ENCODE results near the gene KCNQ5. TPM values are rescaled to one million over a fixed set of nuclear protein-coding genes. Genes with fewer than 3 reads are reported as not detected.

The KCNQ5 gene
- total RNA-seq, 1 experiment from 2014 or later, result not detected

- no peaks in the 10 kb centered on the region for H3K9me2 ChIP-seq (ENCODE audit: insufficient read depth)
- ChIA-PET RAD21 (ENCODE audit: low non-redundant PET in 1 of 2, low total read pairs in 2 of 2, uncharacterized antibody in 2 of 2, unreplicated experiment in 2 of 2) (no interaction called here), POLR2A (no interaction called here), CTCF (no interaction called here)
- no peak overlapping the region for H3K9ac ChIP-seq (ENCODE audit: low read length)
- BruUV-seq (replicated peaks), result no TSS peak
- TF ChIP-seq ZNF274 (IDR thresholded peaks at IDR 0.05; ENCODE audit: low read depth, low read length) (no peak), EZH2 (IDR thresholded peaks at IDR 0.05) (no peak)
- no peak overlapping the region for H3K27ac ChIP-seq (ENCODE audit: low read depth, low read length)
- no peak overlapping the region for H3K4me3 ChIP-seq (replicated peaks in 1 of 2; ENCODE audit: low read depth in 1 of 2, low read length in 2 of 2)
- H3K4me1 ChIP-seq (ENCODE audit: control insufficient read depth in 1 of 2, insufficient read depth in 2 of 2, low read length in 2 of 2), result no peaks in the 10 kb centered on the region
- H3K36me3 ChIP-seq (ENCODE audit: control insufficient read depth in 1 of 2, insufficient read depth in 2 of 2, low read length in 2 of 2), result no peaks in the 10 kb centered on the region
- intact Hi-C loops (cut with micrococcal nuclease), result loop anchor here (1.0 kb wide), 1 partner anchor 506 kb away; no protein-coding TSS in a partner anchor
- no peaks in the 10 kb centered on the region for H3K79me2 ChIP-seq (ENCODE audit: insufficient read depth, low read length)
- H4K20me1 ChIP-seq (ENCODE audit: insufficient read depth), result no peaks in the 10 kb centered on the region
- peaks cover 9% of the 10 kb centered on the region; the same call in 1 of the 2 replicates for H3K27me3 ChIP-seq (ENCODE audit: insufficient read depth, low read length)
- no peak overlapping the region for H3K4me2 ChIP-seq (ENCODE audit: low read length)
- no peaks in the 10 kb centered on the region for H3K9me3 ChIP-seq (ENCODE audit: control insufficient read depth in 1 of 2, insufficient read depth in 1 of 2, low read depth in 1 of 2, low read length in 2 of 2)
- DNase-seq (ENCODE audit: low read depth, low spot score) (no peak), ATAC-seq (no peak)
- no peak overlapping the region for H2AFZ ChIP-seq (ENCODE audit: low read depth, low read length, poor library complexity, severe bottlenecking)
Measured at GRCh38 chr6:72623808-72624207, 1.9 kb downstream of the KCNQ5 start.

DNA sequence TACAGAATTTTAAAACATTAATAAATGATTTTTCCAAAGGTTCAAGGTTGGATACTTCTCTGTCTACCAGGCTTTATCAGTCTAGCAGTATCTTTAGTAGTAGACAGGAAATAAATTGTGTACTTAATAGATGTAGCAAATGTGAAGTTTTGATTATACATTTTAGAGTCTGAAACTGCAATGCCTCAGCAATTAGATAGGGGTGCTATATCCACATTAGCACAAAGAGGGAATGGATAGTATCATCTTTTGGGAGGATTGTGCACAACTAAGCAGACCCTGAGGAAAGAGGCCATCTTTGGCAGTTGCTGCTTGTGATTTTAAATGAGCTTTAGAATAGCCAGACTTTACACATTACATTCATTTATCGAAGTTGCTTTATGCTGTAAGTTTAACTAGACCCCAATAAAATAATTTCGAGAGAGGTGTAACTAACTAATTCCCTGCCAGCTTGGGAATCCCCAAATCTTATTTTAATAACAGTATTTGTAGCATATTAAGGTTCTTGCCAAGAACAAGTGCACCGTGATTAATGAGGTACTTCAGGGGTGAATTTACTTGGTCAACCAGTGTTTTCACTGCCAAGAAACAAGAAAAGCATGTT, 2.8 kb downstream of the KCNQ5 start:
- CTCF ChIA-PET, result interaction anchor here (1.0 to 1.3 kb wide), 3 partner anchors 8 to 505 kb away, joined by 3 to 8 read pairs (median 8); no protein-coding TSS in a partner anchor
- Histone ChIP-seq H3K27ac (ENCODE audit: low read depth, low read length) (no peak overlapping the region), H3K36me3 (ENCODE audit: control insufficient read depth in 1 of 2, insufficient read depth in 2 of 2, low read length in 2 of 2) (no peaks in the 10 kb centered on the region), H3K79me2 (ENCODE audit: insufficient read depth, low read length) (no peaks in the 10 kb centered on the region), H3K27me3 (ENCODE audit: insufficient read depth, low read length) (peaks cover 12% of the 10 kb centered on the region; the same call in 1 of the 2 replicates), H3K9ac (ENCODE audit: low read length) (no peak overlapping the region), H4K20me1 (ENCODE audit: insufficient read depth) (no peaks in the 10 kb centered on the region), H3K4me1 (ENCODE audit: control insufficient read depth in 1 of 2, insufficient read depth in 2 of 2, low read length in 2 of 2) (no peaks in the 10 kb centered on the region), H3K4me3 (replicated peaks in 1 of 2; ENCODE audit: low read depth in 1 of 2, low read length in 2 of 2) (no peak overlapping the region), H2AFZ (ENCODE audit: low read depth, low read length, poor library complexity, severe bottlenecking) (no peak overlapping the region), H3K4me2 (ENCODE audit: low read length) (no peak overlapping the region), H3K9me3 (ENCODE audit: control insufficient read depth in 1 of 2, insufficient read depth in 1 of 2, low read depth in 1 of 2, low read length in 2 of 2) (no peaks in the 10 kb centered on the region), H3K9me2 (ENCODE audit: insufficient read depth) (no peaks in the 10 kb centered on the region)
- ATAC-seq, result peak; percentile 63; the same call in 1 of the 2 replicates
- no TSS peak for BruUV-seq (replicated peaks)
- intact Hi-C loops (cut with micrococcal nuclease), result loop anchor here (1.0 kb wide), 1 partner anchor 506 kb away; no protein-coding TSS in a partner anchor
- TF ChIP-seq, protein P1, sequence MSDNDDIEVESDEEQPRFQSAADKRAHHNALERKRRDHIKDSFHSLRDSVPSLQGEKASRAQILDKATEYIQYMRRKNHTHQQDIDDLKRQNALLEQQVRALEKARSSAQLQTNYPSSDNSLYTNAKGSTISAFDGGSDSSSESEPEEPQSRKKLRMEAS (IDR thresholded peaks at IDR 0.05), result no peak
- no peak for TF ChIP-seq SP1 (IDR thresholded peaks at IDR 0.05; ENCODE audit: low read depth)
- TF ChIP-seq ATF3 (IDR thresholded peaks at IDR 0.05), result no peak
- TF ChIP-seq, protein P2, sequence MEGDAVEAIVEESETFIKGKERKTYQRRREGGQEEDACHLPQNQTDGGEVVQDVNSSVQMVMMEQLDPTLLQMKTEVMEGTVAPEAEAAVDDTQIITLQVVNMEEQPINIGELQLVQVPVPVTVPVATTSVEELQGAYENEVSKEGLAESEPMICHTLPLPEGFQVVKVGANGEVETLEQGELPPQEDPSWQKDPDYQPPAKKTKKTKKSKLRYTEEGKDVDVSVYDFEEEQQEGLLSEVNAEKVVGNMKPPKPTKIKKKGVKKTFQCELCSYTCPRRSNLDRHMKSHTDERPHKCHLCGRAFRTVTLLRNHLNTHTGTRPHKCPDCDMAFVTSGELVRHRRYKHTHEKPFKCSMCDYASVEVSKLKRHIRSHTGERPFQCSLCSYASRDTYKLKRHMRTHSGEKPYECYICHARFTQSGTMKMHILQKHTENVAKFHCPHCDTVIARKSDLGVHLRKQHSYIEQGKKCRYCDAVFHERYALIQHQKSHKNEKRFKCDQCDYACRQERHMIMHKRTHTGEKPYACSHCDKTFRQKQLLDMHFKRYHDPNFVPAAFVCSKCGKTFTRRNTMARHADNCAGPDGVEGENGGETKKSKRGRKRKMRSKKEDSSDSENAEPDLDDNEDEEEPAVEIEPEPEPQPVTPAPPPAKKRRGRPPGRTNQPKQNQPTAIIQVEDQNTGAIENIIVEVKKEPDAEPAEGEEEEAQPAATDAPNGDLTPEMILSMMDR (IDR thresholded peaks at IDR 0.05 in 2 of 3, conservative IDR thresholded peaks at IDR 0.05 in 1 of 3; ENCODE audit: borderline replicate concordance in 1 of 3, insufficient read depth in 1 of 3, low read depth in 2 of 3, low read length in 2 of 3), result peak in 2 of 3 experiments; percentile 71; a peak in 4 of 6 replicates
- TF ChIP-seq RAD21 (IDR thresholded peaks at IDR 0.05; ENCODE audit: low read depth), result peak; percentile 23; the same call in 1 of the 2 replicates
- TF ChIP-seq POLR2A (IDR thresholded peaks at IDR 0.05; ENCODE audit: borderline replicate concordance, extremely low read depth, insufficient read depth, insufficient read length), result no peak
- TF ChIP-seq CBX3 (IDR thresholded peaks at IDR 0.05; ENCODE audit: low read depth), result no peak
- TF ChIP-seq SRF (IDR thresholded peaks at IDR 0.05; ENCODE audit: low read depth), result no peak
- DNase-seq (ENCODE audit: low read depth, low spot score), result no peak
- RAD21 ChIA-PET (ENCODE audit: low non-redundant PET in 1 of 2, low total read pairs in 2 of 2, uncharacterized antibody in 2 of 2, unreplicated experiment in 2 of 2), result no interaction called here
- POLR2A ChIA-PET, result no interaction called here

All from HCT116 (cell line).